GM13977 (cell line): Measurements from ENCODE around the gene ATP8A2.

Experiments
- DNase-seq: peaks from one replicate; pipeline ENCODE4 v3.0.0; 2012; ENCODE audit warnings: low spot score
- in situ Hi-C: fragments of 300-500 bp; cut with MboI; formaldehyde crosslinking; loops from one replicate; pipeline ENCODE4 v1.12.0; 2022; ENCODE audit warnings: low sequenced_read_pairs, low pct_unique_long_range_greater_than_20kb, mixed read lengths, inconsistent platforms; ENCODE audit not compliant: unreplicated experiment
- TF ChIP-seq, protein P1 (sequence below): IDR thresholded peaks from 2 replicates; pipeline ENCODE4 v1.5.1; 2012; ENCODE audit warnings: mild to moderate bottlenecking, control low read depth; ENCODE audit not compliant: insufficient read depth; ENCODE audit errors: extremely low read depth, missing control alignments

Gene ATP8A2

DNA sequence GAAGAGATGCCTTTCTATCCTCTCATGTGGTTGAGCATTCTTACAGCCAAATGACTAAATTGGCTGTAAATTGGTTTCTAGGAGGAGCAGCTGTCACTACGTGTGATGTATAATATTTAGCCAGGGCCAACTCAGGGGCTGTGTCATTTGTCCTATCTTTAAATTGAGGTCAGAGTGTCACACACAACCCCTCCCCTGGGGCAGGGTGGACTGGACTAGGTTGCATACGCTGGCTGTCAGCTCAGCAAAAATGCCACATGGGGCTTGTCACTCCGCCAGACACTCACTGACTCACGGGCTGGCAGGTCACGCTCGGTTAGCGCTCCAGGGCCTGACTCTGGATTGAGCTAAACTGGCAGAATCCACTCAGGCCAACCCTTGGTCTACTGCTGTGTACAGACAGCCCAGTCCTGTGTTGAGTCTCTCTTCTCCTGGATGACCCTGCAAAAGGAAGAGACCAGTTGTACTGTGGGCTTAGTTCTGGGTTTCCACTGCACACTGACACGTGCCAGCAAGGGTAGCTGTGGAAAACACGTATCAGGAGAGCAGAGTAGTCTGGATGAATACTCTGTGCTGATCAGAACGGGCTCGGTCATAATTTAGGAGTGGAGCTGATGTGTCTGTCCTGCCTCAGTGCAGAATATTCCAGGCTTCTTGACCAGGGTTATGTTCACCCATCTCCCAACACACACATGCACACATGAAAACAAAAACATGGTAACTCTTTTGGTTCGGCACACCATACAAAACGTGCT is 650.9 kb downstream of the ATP8A2 start:
- in situ Hi-C loops: no loop called here
- DNase-seq: no peak
- TF ChIP-seq, protein P1, sequence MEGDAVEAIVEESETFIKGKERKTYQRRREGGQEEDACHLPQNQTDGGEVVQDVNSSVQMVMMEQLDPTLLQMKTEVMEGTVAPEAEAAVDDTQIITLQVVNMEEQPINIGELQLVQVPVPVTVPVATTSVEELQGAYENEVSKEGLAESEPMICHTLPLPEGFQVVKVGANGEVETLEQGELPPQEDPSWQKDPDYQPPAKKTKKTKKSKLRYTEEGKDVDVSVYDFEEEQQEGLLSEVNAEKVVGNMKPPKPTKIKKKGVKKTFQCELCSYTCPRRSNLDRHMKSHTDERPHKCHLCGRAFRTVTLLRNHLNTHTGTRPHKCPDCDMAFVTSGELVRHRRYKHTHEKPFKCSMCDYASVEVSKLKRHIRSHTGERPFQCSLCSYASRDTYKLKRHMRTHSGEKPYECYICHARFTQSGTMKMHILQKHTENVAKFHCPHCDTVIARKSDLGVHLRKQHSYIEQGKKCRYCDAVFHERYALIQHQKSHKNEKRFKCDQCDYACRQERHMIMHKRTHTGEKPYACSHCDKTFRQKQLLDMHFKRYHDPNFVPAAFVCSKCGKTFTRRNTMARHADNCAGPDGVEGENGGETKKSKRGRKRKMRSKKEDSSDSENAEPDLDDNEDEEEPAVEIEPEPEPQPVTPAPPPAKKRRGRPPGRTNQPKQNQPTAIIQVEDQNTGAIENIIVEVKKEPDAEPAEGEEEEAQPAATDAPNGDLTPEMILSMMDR: no peak

GRCh38 chr13:26024558-26024957 is 652.8 kb downstream of the ATP8A2 start:
- in situ Hi-C loops: no loop called here
- DNase-seq: no peak
- TF ChIP-seq, protein P1: no peak

GRCh38 chr13:26025196-26025595 is 653.4 kb downstream of the ATP8A2 start:
- DNase-seq: no peak
- TF ChIP-seq, protein P1: no peak
- in situ Hi-C loops: no loop called here

DNA sequence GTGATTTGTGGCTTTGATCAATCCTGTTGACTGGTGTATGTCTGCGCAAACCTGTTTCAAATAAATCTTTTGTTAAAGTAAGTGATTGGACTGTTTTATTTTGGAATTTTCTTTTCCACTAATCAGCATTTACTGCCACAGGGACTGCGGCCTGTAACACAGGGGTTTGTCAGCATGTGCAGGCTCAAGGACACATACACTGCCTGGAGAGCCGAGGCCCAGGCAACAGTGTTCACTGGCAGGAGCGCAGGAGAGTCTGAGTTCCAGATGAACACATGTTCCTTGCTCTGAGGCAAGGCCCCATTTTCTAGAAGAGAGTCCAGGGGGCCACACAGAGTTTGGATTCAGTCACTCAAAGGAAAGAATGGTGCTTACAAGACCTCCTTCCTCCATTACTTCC is 654.0 kb downstream of the ATP8A2 start:
- DNase-seq: no peak
- in situ Hi-C loops: no loop called here
- TF ChIP-seq, protein P1: no peak

DNA sequence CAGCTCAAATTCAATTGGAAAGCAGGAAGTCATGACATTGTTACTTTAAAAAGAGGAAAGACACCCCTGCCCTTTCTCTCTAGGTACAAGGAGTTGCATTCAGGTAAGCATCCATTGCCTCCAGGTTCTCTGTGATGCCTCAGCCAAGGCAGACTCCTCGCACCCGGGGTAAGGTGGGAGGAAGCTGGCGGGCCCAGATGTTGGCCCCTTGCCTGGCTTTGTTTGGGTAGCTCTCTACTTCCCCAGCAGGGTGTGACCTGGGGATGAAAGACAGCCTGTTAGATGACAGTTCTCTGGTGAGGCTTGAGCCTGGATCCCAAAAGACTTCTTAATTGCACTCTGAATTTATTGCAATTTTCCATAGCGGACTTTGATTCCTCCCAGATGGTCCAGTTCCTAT is 654.4 kb downstream of the ATP8A2 start:
- in situ Hi-C loops: no loop called here
- TF ChIP-seq, protein P1: no peak
- no peak for DNase-seq

GRCh38 chr13:26029581-26030136 is 657.9 kb downstream of the ATP8A2 start:
- TF ChIP-seq, protein P1: no peak
- no peak for DNase-seq
- in situ Hi-C loops: no loop called here
